ENCODE measurements around the gene SIGLEC12. TPM values are rescaled to one million over a fixed set of nuclear protein-coding genes. Genes with fewer than 3 reads are reported as not detected.

The SIGLEC12 gene
- polyA plus RNA-seq: not detected in 3 replicates
- polyA plus RNA-seq (2011; ENCODE audit: low read depth): not detected
- not detected in 2 replicates for polyA plus RNA-seq (2011; cell fraction: cytosol; rRNA removed)
- polyA plus RNA-seq (2011; cell fraction: nucleus; rRNA removed): not detected in 2 replicates
- not detected in 2 replicates for polyA plus RNA-seq (2012; ENCODE audit: low replicate concordance)
- polyA minus RNA-seq: not detected in 3 replicates
- polyA minus RNA-seq (2011; cell fraction: cytosol; rRNA and poly(A)+ RNA removed): not detected
- not detected in 2 replicates for polyA minus RNA-seq (2011; cell fraction: nucleus; rRNA and poly(A)+ RNA removed)

GRCh38 chr19:51501594-51502263 is at the start of gene SIGLEC12:
TSS of gene SIGLEC12 (minus strand) at chr19:51501800. CDS start at chr19:51501733, 67 bp downstream.
- dilution Hi-C loops (cut with MboI; ENCODE audit: extremely low pct_ligation_motif_present, low sequenced_read_pairs): no loop called here
- H4K20me1 ChIP-seq (ENCODE audit: control insufficient read depth, extremely low read depth, insufficient read depth, low read length): no peaks in the 10 kb centered on the region
- H3K27ac ChIP-seq (ENCODE audit: control insufficient read depth, insufficient read depth, low read length): no peak within 1 kb of the TSS
- H3K9me3 ChIP-seq (ENCODE audit: control insufficient read depth, low read depth, low read length): peaks cover 1% of the 10 kb centered on the region
- H3K79me2 ChIP-seq (ENCODE audit: control insufficient read depth, insufficient read depth, low read length): no peaks in the 10 kb centered on the region
- no peaks in the 10 kb centered on the region for H3K36me3 ChIP-seq (ENCODE audit: control insufficient read depth in 2 of 2, extremely low read depth in 1 of 2, insufficient read depth in 2 of 2, low read length in 2 of 2)
- H3K4me3 ChIP-seq (ENCODE audit: control insufficient read depth in 2 of 3, extremely low read depth in 1 of 3, insufficient read depth in 2 of 3, low read depth in 1 of 3, low read length in 3 of 3): no peak within 1 kb of the TSS
- no peaks in the 10 kb centered on the region for H3K9me1 ChIP-seq (ENCODE audit: control insufficient read depth, extremely low read depth, insufficient read depth, low read length)
- no peak within 1 kb of the TSS for H3K4me2 ChIP-seq (ENCODE audit: control insufficient read depth, extremely low read depth, insufficient read depth, low read depth, low read length)
- no peak for FAIRE-seq
- H3K4me1 ChIP-seq (ENCODE audit: control insufficient read depth, extremely low read depth, insufficient read depth, low read length): no peaks in the 10 kb centered on the region
- no peak for TF ChIP-seq CTCF (optimal IDR thresholded peaks at IDR 0.05 in 1 of 3, IDR thresholded peaks at IDR 0.05 in 1 of 3, conservative IDR thresholded peaks at IDR 0.05 in 1 of 3; ENCODE audit: extremely low read depth in 1 of 3, insufficient read depth in 2 of 3, low read length in 3 of 3)
- no peak for TF ChIP-seq EZH2 (IDR thresholded peaks at IDR 0.05; ENCODE audit: low read length)
- DNase-seq (ENCODE audit: low read depth, low spot score): no peak
- no peaks in the 10 kb centered on the region for H3K27me3 ChIP-seq (ENCODE audit: control insufficient read depth, extremely low read depth, insufficient read depth, low read length)
- no peak within 1 kb of the TSS for H3K9ac ChIP-seq (ENCODE audit: control insufficient read depth, extremely low read depth, insufficient read depth, low read length)
- H2AFZ ChIP-seq (ENCODE audit: control insufficient read depth, low read length): no peak within 1 kb of the TSS

- TF ChIP-seq CTCF (optimal IDR thresholded peaks at IDR 0.05 in 1 of 3, IDR thresholded peaks at IDR 0.05 in 1 of 3, conservative IDR thresholded peaks at IDR 0.05 in 1 of 3; ENCODE audit: extremely low read depth in 1 of 3, insufficient read depth in 2 of 3, low read length in 3 of 3): no peak
- TF ChIP-seq EZH2 (IDR thresholded peaks at IDR 0.05; ENCODE audit: low read length): no peak
- dilution Hi-C loops (cut with MboI; ENCODE audit: extremely low pct_ligation_motif_present, low sequenced_read_pairs): no loop called here
- H3K36me3 ChIP-seq (ENCODE audit: control insufficient read depth in 2 of 2, extremely low read depth in 1 of 2, insufficient read depth in 2 of 2, low read length in 2 of 2): no peaks in the 10 kb centered on the region
- no peaks in the 10 kb centered on the region for H3K79me2 ChIP-seq (ENCODE audit: control insufficient read depth, insufficient read depth, low read length)
- H3K4me1 ChIP-seq (ENCODE audit: control insufficient read depth, extremely low read depth, insufficient read depth, low read length): no peaks in the 10 kb centered on the region
- H2AFZ ChIP-seq (ENCODE audit: control insufficient read depth, low read length): no peak overlapping the region
- DNase-seq (ENCODE audit: low read depth, low spot score) (no peak), FAIRE-seq (no peak)
- no peaks in the 10 kb centered on the region for H3K9me1 ChIP-seq (ENCODE audit: control insufficient read depth, extremely low read depth, insufficient read depth, low read length)
- no peak overlapping the region for H3K9ac ChIP-seq (ENCODE audit: control insufficient read depth, extremely low read depth, insufficient read depth, low read length)
- H4K20me1 ChIP-seq (ENCODE audit: control insufficient read depth, extremely low read depth, insufficient read depth, low read length): no peaks in the 10 kb centered on the region
- H3K27me3 ChIP-seq (ENCODE audit: control insufficient read depth, extremely low read depth, insufficient read depth, low read length): no peaks in the 10 kb centered on the region
- no peak overlapping the region for H3K4me3 ChIP-seq (ENCODE audit: control insufficient read depth in 2 of 3, extremely low read depth in 1 of 3, insufficient read depth in 2 of 3, low read depth in 1 of 3, low read length in 3 of 3)
- H3K27ac ChIP-seq (ENCODE audit: control insufficient read depth, insufficient read depth, low read length): no peak overlapping the region
- no peaks in the 10 kb centered on the region for H3K9me3 ChIP-seq (ENCODE audit: control insufficient read depth, low read depth, low read length)
- no peak overlapping the region for H3K4me2 ChIP-seq (ENCODE audit: control insufficient read depth, extremely low read depth, insufficient read depth, low read depth, low read length)
These were observed 49.5 kb upstream of the SIGLEC12 start for GRCh38 chr19:51550848-51551672.

All from keratinocyte (primary cell).